CD4-positive, alpha-beta memory T cell (primary cell): ENCODE results near the gene ZNF580. TPM values are rescaled to one million over a fixed set of nuclear protein-coding genes. Genes with fewer than 3 reads are reported as not detected.

Experiments used
- CTCF ChIA-PET: fragments of 350-600 bp; sonication (Branson Sonifier 250); formaldehyde crosslinking; loops from one replicate; lab custom pipeline; 2021; ENCODE audit warnings: inconsistent platforms; ENCODE audit not compliant: partially characterized antibody; lab: Charles Lee
- POLR2A ChIA-PET: fragments of 350-600 bp; sonication (Branson Sonifier 250); formaldehyde crosslinking; loops from one replicate; lab custom pipeline; 2021; ENCODE audit not compliant: partially characterized antibody; lab: Charles Lee
- DNase-seq, 5 donors: peaks; one replicate each; pipeline versions ENCODE4 v3.0.0 to v3.0.0-alpha.2; 2020 to 2022; ENCODE audit warnings: mixed read lengths in 1 of 5
- H3K27ac ChIP-seq: one replicate; pipeline ENCODE4 v1.7.0; 2013; ENCODE audit warnings: low read depth, low read length
- H3K27me3 ChIP-seq: 2 replicates; pipeline ENCODE4 v1.7.0; 2013; ENCODE audit warnings: mild to moderate bottlenecking, low read length, moderate library complexity; ENCODE audit not compliant: insufficient read depth
- H3K36me3 ChIP-seq: 2 replicates; pipeline ENCODE4 v1.7.0; 2013; ENCODE audit warnings: mild to moderate bottlenecking, low read length, moderate library complexity; ENCODE audit not compliant: insufficient read depth
- H3K4me1 ChIP-seq: 2 replicates; pipeline ENCODE4 v1.7.0; 2013; ENCODE audit warnings: mild to moderate bottlenecking, low read length, moderate library complexity; ENCODE audit not compliant: insufficient read depth
- H3K4me3 ChIP-seq, 2 donors: one replicate each; pipeline ENCODE4 v1.7.0; 2013; ENCODE audit warnings: low read length in 2 of 2, mild to moderate bottlenecking in 1 of 2
- H3K9me3 ChIP-seq, 2 donors: one replicate each; pipeline ENCODE4 v1.7.0; 2013; ENCODE audit warnings: low read length in 2 of 2, control low read depth in 1 of 2; ENCODE audit not compliant: control insufficient read depth in 1 of 2
- H3K27ac Mint-ChIP-seq, 7 donors: one replicate each; pipeline ENCODE4 v1.8.0; 2020 to 2021; ENCODE audit warnings: mixed read lengths in 7 of 7, mild to moderate bottlenecking in 6 of 7, inconsistent platforms in 3 of 7, moderate library complexity in 3 of 7
- H3K27me3 Mint-ChIP-seq, 2 donors: one replicate each; pipeline ENCODE4 v1.8.0; 2020 to 2021; ENCODE audit warnings: mixed read lengths in 2 of 2
- H3K36me3 Mint-ChIP-seq, 2 donors: one replicate each; pipeline ENCODE4 v1.8.0; 2020 to 2021; ENCODE audit warnings: mixed read lengths in 2 of 2, inconsistent platforms in 1 of 2, mild to moderate bottlenecking in 1 of 2
- H3K4me1 Mint-ChIP-seq, 4 donors: one replicate each; pipeline ENCODE4 v1.8.0; 2020 to 2021; ENCODE audit warnings: mixed read lengths in 4 of 4, mild to moderate bottlenecking in 1 of 4
- H3K4me3 Mint-ChIP-seq, 8 donors: one replicate each; pipeline ENCODE4 v1.8.0; 2020 to 2021; ENCODE audit warnings: mixed read lengths in 8 of 8, mild to moderate bottlenecking in 7 of 8, moderate library complexity in 6 of 8, inconsistent platforms in 3 of 8
- H3K9me3 Mint-ChIP-seq, 8 donors: one replicate each; pipeline ENCODE4 v1.8.0; 2020 to 2021; ENCODE audit warnings: mixed read lengths in 8 of 8, mild to moderate bottlenecking in 5 of 8, inconsistent platforms in 3 of 8, moderate library complexity in 1 of 8
- intact Hi-C: fragments of 100-400 bp; cut with micrococcal nuclease; formaldehyde crosslinking; loops from one replicate; pipeline ENCODE4 v1.15.1; 2023
- polyA plus RNA-seq, 2 donors: library from polyadenylated mRNA; unstranded; fragments of 300-500 nt; fragmentation: Illumina TruSeq; gene quantifications; one replicate each; pipeline ENCODE4 v1.2.3, GENCODE V29; 2021
- total RNA-seq, 2 experiments: library from RNA; stranded (reverse); gene quantifications; one replicate each; pipeline ENCODE4 v1.2.3, GENCODE V29; 2021

ZNF580 gene, protein sequence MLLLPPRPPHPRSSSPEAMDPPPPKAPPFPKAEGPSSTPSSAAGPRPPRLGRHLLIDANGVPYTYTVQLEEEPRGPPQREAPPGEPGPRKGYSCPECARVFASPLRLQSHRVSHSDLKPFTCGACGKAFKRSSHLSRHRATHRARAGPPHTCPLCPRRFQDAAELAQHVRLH
- total RNA-seq (100 to 1,000 TPM in 1 of 2 experiments, 10 to 100 TPM in 1; 92.7 to 105 TPM), polyA plus RNA-seq (10 to 100 TPM in 1 of 2 donors, 1 to 10 TPM in 1; 7.2 to 17.8 TPM)

GRCh38 chr19:55640577-55641425 lies at the start of gene ZNF580:
ZNF580 (plus strand) TSS chr19:55641002; CDS start chr19:55642509, 1,507 bp downstream.
- peak; percentile 35 to 66 (median 54) for DNase-seq
- H3K27ac Mint-ChIP-seq: peak within 1 kb of the TSS; percentile 79 to 95 (median 94)
- Histone ChIP-seq H3K9me3 (no peaks in the 10 kb centered on the region), H3K27me3 (no peaks in the 10 kb centered on the region), H3K4me3 (peak within 1 kb of the TSS; percentile 78 to 83), H3K4me1 (peaks cover 59% of the 10 kb centered on the region), H3K36me3 (peaks cover 7% of the 10 kb centered on the region), H3K27ac (peak within 1 kb of the TSS; percentile 69)
- CTCF ChIA-PET: interaction anchor here (1.0 to 3.0 kb wide), 4 partner anchors 9 to 173 kb away, joined by 3 to 12 read pairs (median 5); no protein-coding TSS in a partner anchor
- peaks cover 44 to 78% (median 61%) of the 10 kb centered on the region in 4 donors for H3K4me1 Mint-ChIP-seq
- intact Hi-C loops: loop anchor here (1.0 to 5.0 kb wide), 4 partner anchors 8 to 524 kb away; partner anchors contain the start of genes PPP1R12C, UBE2S and ZNF865
- H3K9me3 Mint-ChIP-seq: peaks cover 0 to 1% (median 0%) of the 10 kb centered on the region in 8 donors
- H3K36me3 Mint-ChIP-seq: peaks cover 14 to 30% of the 10 kb centered on the region in 2 donors
- H3K4me3 Mint-ChIP-seq: peak within 1 kb of the TSS; percentile 82 to 94 (median 88)
- no peaks in the 10 kb centered on the region for H3K27me3 Mint-ChIP-seq
- POLR2A ChIA-PET: interaction anchor here (1.0 to 9.9 kb wide), 6 partner anchors 13 to 1773 kb away, joined by 3 to 91 read pairs (median 6); partner anchors contain the start of genes FIZ1, ISOC2, MYADM and U2AF2

- no peak overlapping the region for H3K4me3 ChIP-seq
- CTCF ChIA-PET: no interaction called here
- no peaks in the 10 kb centered on the region for H3K9me3 ChIP-seq
- H3K36me3 ChIP-seq: peaks cover 8% of the 10 kb centered on the region
- H3K27ac Mint-ChIP-seq: no peak overlapping the region
- intact Hi-C loops: no loop called here
- peaks cover 19% of the 10 kb centered on the region for H3K4me1 ChIP-seq
- no peaks in the 10 kb centered on the region for H3K27me3 ChIP-seq
- H3K4me1 Mint-ChIP-seq: peaks cover 8 to 24% (median 18%) of the 10 kb centered on the region in 4 donors
- POLR2A ChIA-PET: no interaction called here
- DNase-seq: no peak
- no peaks in the 10 kb centered on the region for H3K9me3 Mint-ChIP-seq
- H3K36me3 Mint-ChIP-seq: peaks cover 26 to 28% of the 10 kb centered on the region in 2 donors
- H3K27me3 Mint-ChIP-seq: no peaks in the 10 kb centered on the region
- no peak overlapping the region for H3K27ac ChIP-seq
- H3K4me3 Mint-ChIP-seq: peak overlapping the region in 1 of 8 donors; percentile 18
Measured at GRCh38 chr19:55591555-55591954, 49.2 kb upstream of the ZNF580 start.

DNA sequence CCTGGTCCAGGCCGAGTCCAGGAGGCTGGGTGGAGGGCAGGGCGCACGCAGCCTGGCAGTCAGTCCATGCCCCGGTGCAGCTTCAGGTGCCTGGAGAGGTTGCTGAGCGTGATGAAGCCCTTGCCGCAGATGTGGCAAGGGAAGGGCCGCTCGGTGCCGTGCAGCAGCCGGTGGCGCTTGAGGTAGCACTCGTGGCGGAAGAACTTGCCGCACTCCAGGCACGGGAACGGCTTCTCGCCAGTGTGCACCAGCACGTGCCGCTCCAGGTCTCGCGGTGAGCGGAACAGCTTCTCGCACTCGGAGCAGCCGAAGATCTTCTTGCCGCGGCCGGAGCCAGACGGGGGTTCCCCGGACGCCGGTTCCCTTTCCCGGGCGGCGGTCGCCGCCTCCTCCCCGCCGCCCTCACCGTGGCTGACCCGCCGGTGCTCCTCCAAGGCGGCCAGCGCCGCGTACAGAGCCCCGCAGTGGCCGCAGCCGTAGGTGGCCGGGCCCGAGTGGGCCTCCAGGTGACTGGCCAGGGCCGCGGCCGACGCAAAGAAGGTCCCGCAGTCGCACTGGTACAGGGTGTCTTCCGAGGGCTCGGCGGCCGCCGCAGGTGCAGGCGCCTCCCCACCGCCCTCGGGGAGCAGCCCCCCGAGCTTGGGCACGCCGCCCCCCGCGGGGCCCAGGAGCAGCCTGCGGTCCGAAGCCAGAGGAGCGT lies 48.3 kb upstream of the ZNF580 start:
- Mint-ChIP-seq H3K9me3 (no peaks in the 10 kb centered on the region), H3K27ac (no peak overlapping the region), H3K36me3 (peaks cover 26 to 35% of the 10 kb centered on the region in 2 donors), H3K4me1 (peaks cover 3 to 14% (median 11%) of the 10 kb centered on the region in 4 donors), H3K27me3 (no peaks in the 10 kb centered on the region), H3K4me3 (no peak overlapping the region)
- Histone ChIP-seq H3K4me3 (no peak overlapping the region), H3K36me3 (peaks cover 8% of the 10 kb centered on the region), H3K27me3 (no peaks in the 10 kb centered on the region), H3K9me3 (no peaks in the 10 kb centered on the region), H3K27ac (no peak overlapping the region), H3K4me1 (peaks cover 9% of the 10 kb centered on the region)
- no peak for DNase-seq
- intact Hi-C loops: no loop called here
- ChIA-PET POLR2A (no interaction called here), CTCF (no interaction called here)

DNA sequence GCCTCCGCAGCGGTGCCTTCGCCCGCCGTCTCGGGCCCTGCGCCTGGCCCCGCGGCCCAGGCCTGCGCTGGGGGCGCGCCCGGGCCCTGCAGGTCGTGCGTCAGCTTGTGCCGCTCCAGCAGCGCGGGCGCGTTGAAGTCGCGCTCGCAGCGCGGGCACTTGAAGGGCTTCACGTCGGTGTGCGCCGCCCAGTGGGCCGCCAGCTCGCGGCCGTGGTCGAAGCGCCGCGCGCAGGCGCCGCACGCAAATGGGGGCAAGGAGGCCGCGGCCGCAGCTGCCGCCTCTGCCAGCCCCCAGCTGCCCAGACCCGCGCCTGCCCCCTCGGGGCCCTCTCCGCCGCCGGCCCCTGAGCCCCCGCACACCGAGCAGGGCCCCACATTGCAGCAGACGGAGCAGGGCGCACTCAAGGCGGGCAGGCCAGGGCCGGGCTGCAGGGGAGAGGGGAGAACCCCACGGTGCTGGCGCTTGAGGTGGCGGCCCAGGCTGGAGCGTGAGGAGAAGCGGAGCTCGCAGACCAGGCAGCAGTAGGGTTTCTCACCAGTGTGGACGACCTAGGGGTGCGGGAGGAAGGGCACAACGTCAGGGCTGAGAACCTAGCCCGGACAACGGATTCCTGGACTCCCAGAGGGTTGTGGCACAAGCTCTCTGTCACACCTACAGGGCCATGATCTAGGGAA lies 47.6 kb upstream of the ZNF580 start:
- Mint-ChIP-seq H3K27ac (no peak overlapping the region), H3K4me3 (no peak overlapping the region), H3K4me1 (peaks cover 3 to 12% (median 8%) of the 10 kb centered on the region in 4 donors), H3K27me3 (no peaks in the 10 kb centered on the region), H3K36me3 (peaks cover 26 to 39% of the 10 kb centered on the region in 2 donors), H3K9me3 (no peaks in the 10 kb centered on the region)
- Histone ChIP-seq H3K36me3 (peaks cover 8% of the 10 kb centered on the region), H3K27ac (no peak overlapping the region), H3K4me1 (peaks cover 2% of the 10 kb centered on the region), H3K9me3 (no peaks in the 10 kb centered on the region), H3K4me3 (no peak overlapping the region), H3K27me3 (no peaks in the 10 kb centered on the region)
- ChIA-PET POLR2A (interaction anchor here (0.7 kb wide), 1 partner anchor 11 kb away, joined by 4 read pairs; no protein-coding TSS in a partner anchor), CTCF (interaction anchor here (0.5 to 0.7 kb wide), 2 partner anchors 45 to 89 kb away, joined by 3 read pairs; no protein-coding TSS in a partner anchor)
- DNase-seq: no peak
- intact Hi-C loops: no loop called here

DNA sequence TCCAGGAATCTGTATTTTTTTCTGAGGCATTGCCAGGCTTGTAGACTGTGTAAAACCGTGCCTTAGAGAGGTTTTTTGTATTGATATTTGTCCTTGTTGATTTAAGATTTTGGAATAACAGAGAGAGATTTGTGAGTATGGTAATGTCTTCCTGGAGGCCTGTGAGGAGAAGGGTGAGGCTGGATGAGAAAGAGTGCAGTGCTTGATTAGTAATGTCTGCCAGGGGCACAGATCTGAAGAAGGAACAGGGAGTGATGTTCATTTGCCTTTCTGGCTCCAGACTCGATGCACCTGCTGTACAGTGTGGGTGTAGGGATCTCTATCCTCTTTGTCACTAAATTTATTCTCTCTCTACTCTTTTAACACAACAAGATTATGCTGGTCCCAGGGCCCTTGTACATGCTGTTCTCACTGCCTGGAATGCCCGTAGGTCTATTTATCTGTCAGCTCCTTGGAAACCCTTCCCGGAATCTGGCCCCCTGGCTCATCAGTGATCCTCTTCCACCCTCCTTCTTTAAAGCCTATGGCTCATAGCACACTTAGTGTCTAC lies 45.7 kb upstream of the ZNF580 start:
- no peaks in the 10 kb centered on the region for H3K27me3 Mint-ChIP-seq
- H3K4me1 Mint-ChIP-seq: peaks cover 5 to 15% (median 9%) of the 10 kb centered on the region in 4 donors
- Histone ChIP-seq H3K27ac (no peak overlapping the region), H3K4me1 (peaks cover 7% of the 10 kb centered on the region), H3K9me3 (no peaks in the 10 kb centered on the region), H3K27me3 (no peaks in the 10 kb centered on the region), H3K4me3 (no peak overlapping the region), H3K36me3 (peaks cover 8% of the 10 kb centered on the region)
- CTCF ChIA-PET: interaction anchor here (0.8 to 1.8 kb wide), 2 partner anchors 11 to 91 kb away, joined by 4 read pairs; partner anchors contain the start of gene ZNF865
- POLR2A ChIA-PET: interaction anchor here (1.4 kb wide), 1 partner anchor 14 kb away, joined by 4 read pairs; no protein-coding TSS in a partner anchor
- no peak for DNase-seq
- peak overlapping the region in 1 of 7 donors; percentile 61 for H3K27ac Mint-ChIP-seq
- peak overlapping the region in 1 of 8 donors; percentile 2 for H3K4me3 Mint-ChIP-seq
- H3K36me3 Mint-ChIP-seq: peaks cover 38 to 42% of the 10 kb centered on the region in 2 donors
- no peaks in the 10 kb centered on the region for H3K9me3 Mint-ChIP-seq
- intact Hi-C loops: no loop called here

DNA sequence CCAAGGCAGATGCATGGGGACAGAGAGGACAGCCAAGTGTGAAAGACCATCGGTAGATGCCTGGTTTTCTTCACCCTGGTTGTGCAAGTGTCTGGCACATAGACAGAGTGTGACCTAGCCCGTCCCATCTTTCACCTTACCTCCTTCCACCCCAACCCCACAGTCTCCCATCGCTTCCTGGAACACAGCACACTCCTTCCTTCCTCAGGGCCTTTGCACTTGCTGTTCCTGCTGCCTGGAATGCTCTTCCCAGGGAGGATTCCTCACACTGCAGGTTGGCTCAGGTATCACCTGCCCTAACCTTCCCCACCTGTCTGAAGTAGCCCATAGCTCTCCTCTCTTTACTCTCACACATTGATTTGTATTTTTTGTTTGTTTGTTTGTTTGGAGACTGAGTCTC lies 44.5 kb upstream of the ZNF580 start:
- Mint-ChIP-seq H3K27me3 (no peaks in the 10 kb centered on the region), H3K4me3 (no peak overlapping the region), H3K4me1 (peaks cover 11 to 20% (median 14%) of the 10 kb centered on the region in 4 donors), H3K27ac (peak overlapping the region in 4 of 7 donors; percentile 24 to 75 (median 54)), H3K36me3 (peaks cover 39 to 42% of the 10 kb centered on the region in 2 donors), H3K9me3 (no peaks in the 10 kb centered on the region)
- H3K27ac ChIP-seq: no peak overlapping the region
- DNase-seq: peak in 1 of 5 donors; percentile 5
- peaks cover 8% of the 10 kb centered on the region for H3K36me3 ChIP-seq
- H3K4me1 ChIP-seq: peaks cover 15% of the 10 kb centered on the region
- intact Hi-C loops: no loop called here
- H3K4me3 ChIP-seq: no peak overlapping the region
- POLR2A ChIA-PET: interaction anchor here (0.9 to 1.4 kb wide), 2 partner anchors 10 to 15 kb away, joined by 3 to 4 read pairs; no protein-coding TSS in a partner anchor
- no peaks in the 10 kb centered on the region for H3K27me3 ChIP-seq
- H3K9me3 ChIP-seq: no peaks in the 10 kb centered on the region
- CTCF ChIA-PET: no interaction called here
